HFF-Myc (cell line): ENCODE measurements around the gene RSPH9.

Experiments used
- DNase-seq: peaks from one replicate; pipeline ENCODE4 v3.0.0-alpha.2; 2011; ENCODE audit warnings: low read depth; ENCODE audit errors: extremely low read depth
- H3K4me3 ChIP-seq: replicated peaks from 2 replicates; pipeline ENCODE4 v1.5.1; 2011; ENCODE audit warnings: low read depth, mild to moderate bottlenecking, control low read depth, low read length
- TF ChIP-seq, protein P1 (sequence below): IDR thresholded peaks from 2 replicates; pipeline ENCODE4 v1.5.1; 2012; ENCODE audit warnings: mild to moderate bottlenecking, low read depth, low read length, control low read depth; ENCODE audit errors: missing control alignments

The RSPH9 gene

GRCh38 chr6:43714311-43715055 is 69.6 kb downstream of the RSPH9 start:
- TF ChIP-seq, protein P1, sequence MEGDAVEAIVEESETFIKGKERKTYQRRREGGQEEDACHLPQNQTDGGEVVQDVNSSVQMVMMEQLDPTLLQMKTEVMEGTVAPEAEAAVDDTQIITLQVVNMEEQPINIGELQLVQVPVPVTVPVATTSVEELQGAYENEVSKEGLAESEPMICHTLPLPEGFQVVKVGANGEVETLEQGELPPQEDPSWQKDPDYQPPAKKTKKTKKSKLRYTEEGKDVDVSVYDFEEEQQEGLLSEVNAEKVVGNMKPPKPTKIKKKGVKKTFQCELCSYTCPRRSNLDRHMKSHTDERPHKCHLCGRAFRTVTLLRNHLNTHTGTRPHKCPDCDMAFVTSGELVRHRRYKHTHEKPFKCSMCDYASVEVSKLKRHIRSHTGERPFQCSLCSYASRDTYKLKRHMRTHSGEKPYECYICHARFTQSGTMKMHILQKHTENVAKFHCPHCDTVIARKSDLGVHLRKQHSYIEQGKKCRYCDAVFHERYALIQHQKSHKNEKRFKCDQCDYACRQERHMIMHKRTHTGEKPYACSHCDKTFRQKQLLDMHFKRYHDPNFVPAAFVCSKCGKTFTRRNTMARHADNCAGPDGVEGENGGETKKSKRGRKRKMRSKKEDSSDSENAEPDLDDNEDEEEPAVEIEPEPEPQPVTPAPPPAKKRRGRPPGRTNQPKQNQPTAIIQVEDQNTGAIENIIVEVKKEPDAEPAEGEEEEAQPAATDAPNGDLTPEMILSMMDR, result no peak
- peak; percentile 73 for DNase-seq
- H3K4me3 ChIP-seq, result no peak overlapping the region

DNA sequence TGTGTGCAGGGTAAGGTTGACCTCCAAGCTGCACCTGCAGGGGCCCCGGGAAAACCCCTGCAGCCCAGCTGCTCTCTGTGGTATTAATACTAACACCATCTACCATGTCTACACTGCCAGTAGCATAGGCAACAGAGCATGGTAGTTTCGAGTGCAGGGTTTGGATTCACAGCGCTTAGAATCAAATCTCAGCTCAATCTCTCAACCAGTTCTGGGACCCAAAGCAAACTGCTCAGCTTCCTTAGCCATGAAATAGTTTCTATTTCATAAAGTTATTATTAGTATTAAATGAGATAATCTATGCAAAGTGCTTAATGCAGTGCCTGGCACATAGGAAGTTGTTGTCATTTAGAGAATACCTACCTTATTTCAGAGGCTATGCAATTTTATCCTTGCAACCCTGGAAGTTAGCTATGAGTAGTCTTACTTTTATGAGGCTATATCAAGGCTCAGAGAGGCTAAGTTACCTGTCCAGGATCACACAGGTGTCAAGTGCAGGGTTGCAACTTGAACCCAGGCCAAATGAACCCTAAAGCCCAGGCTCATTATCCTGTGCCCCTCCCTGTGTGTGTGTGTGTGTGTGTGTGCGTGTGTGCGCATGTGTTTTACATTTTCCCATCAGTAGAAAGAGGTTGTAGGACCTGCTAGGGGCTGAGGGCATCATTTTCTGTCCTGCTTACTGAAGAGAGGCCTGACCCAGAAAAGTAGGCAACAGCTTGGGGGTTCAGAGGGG is 70.4 kb downstream of the RSPH9 start:
- no peak for DNase-seq
- TF ChIP-seq, protein P1, result no peak
- no peak overlapping the region for H3K4me3 ChIP-seq

DNA sequence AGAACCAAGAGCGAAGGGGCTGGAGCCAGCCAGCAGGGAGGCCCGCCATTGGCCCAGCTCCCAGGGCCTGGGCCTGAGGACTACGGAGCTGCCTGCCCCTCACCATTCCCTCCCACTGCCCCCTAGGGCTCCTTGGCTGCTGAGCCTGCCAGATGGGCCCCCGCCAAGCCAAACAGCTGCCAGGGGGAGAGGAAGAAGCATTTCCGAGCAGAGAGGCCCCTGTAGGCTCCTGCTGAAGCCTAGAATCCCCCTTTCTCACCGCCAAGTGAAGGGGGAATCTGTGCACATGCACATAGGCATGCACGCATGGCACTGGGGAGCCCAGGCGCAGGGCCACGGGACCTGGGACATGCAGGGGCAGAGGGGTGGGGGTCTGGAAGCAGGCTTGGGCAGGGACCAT is 71.3 kb downstream of the RSPH9 start:
- no peak for DNase-seq
- TF ChIP-seq, protein P1, result no peak
- H3K4me3 ChIP-seq, result no peak overlapping the region

GRCh38 chr6:43717389-43717788 is 72.6 kb downstream of the RSPH9 start:
- H3K4me3 ChIP-seq, result no peak overlapping the region
- DNase-seq, result no peak
- TF ChIP-seq, protein P1, result no peak

GRCh38 chr6:43717822-43718221 is 73.0 kb downstream of the RSPH9 start:
- no peak for DNase-seq
- no peak overlapping the region for H3K4me3 ChIP-seq
- TF ChIP-seq, protein P1, result no peak

DNA sequence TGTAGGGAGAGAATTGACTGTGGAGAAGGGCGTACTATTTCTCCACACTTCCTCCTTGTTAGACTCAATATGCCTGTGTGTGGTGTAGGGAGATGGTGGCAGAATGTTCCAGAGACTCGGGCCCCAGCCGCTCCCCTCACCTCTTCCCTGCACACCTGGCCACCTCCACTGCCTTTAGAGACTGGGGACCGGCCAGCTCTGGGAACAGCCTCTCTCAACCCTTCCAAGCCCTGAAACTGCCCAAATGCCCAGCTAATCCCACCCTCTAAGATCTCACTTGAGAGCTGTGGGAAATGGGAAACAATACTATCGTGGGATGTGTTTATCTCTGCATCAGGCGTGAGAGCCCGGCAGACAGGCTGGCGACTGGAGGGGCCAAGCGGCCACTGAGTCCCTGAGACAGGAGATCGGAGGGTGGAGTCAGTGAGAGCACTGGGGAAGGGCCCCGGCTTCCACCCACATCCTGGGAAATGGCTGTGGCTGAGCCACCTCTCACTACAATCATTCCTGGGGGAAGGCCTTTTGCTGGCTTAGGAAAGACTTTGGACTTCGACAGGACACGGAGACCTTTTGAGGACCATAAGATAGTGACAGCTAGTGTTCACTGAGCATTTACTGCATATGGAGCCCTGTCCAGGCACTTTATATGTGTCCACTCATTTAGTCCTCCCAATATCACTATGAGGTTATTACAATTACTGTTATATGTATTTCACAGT is 73.7 kb downstream of the RSPH9 start:
- TF ChIP-seq, protein P1, result no peak
- H3K4me3 ChIP-seq, result no peak overlapping the region
- DNase-seq, result no peak
